ENCODE measurements around the gene SPEN.
"Not testable (repeated sequence)": the region's sequence is repeated elsewhere in the genome, so short reads cannot be mapped to it uniquely, and the experiment has no call there.

SPEN gene

GRCh38 chr1:15835205-15835740, 12.2 kb upstream of the SPEN start:
- Histone ChIP-seq H3K79me2 (ENCODE audit: control insufficient read depth, low read length) (peaks cover 49% of the 10 kb centered on the region), H3K4me2 (ENCODE audit: low read length) (peak overlapping the region; percentile 72), H3K4me3 (ENCODE audit: low read length) (peak overlapping the region; percentile 75), H3K9me2 (replicated peaks; ENCODE audit: control insufficient read depth, low read length) (no peaks in the 10 kb centered on the region), H3F3A (ENCODE audit: control insufficient read depth, insufficient read depth) (peaks cover 34% of the 10 kb centered on the region), H4K20me1 (ENCODE audit: control insufficient read depth, insufficient read depth, low read depth, low read length) (no peaks in the 10 kb centered on the region), H3K27me3 (ENCODE audit: control insufficient read depth, low read length) (no peaks in the 10 kb centered on the region), H3K36me3 (ENCODE audit: control insufficient read depth, low read length) (peaks cover 7% of the 10 kb centered on the region), H3K4me1 (ENCODE audit: control insufficient read depth, low read length) (peaks cover 59% of the 10 kb centered on the region), H3K9me3 (ENCODE audit: control insufficient read depth, insufficient read depth, low read length) (no peaks in the 10 kb centered on the region), H3K27ac (ENCODE audit: low read depth, low read length) (peak overlapping the region; percentile 89)
- TF ChIP-seq EZH2phosphoT487 (IDR thresholded peaks at IDR 0.05; ENCODE audit: borderline replicate concordance, low read length), result no peak
- TF ChIP-seq CTCF (IDR thresholded peaks at IDR 0.05; ENCODE audit: low read depth, low read length, poor library complexity, severe bottlenecking), result no peak

DNA sequence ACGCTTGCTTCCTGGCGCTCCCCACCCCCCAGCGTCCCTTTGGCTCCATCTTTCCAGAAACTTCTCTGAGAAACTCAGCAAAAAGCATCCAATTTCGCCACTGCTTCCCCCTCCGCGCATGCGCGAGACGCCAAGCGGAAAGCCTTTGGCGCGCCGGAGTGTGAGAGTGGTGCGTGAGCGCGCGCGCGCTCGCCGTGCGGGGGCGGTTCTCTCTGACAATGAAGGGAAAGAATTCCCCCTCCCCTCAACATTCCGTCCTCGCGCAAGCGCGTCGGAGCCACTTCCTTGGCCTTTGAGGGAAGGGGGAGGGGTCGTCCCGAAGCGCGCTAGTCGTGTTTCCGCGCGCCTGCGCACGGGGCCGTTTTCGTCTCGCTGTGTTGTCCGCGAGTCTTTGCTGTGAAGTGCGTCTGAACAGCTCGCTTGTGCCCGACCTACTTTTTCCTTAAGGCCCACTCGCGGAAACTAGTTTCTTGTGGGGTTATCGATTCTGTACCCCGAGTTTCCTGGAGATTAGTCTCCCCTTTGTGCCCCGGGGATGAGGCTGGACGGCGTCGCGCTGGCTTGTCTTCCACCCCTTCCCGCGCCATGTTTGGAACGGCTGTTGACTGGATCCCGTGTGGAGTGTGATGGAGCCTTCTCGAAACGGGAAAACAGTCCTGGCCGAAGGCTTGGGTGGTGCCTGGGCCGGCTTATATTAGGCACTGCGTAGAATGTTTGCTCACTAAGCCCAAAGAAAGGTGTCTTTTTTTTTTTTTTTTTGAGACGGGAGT, 11.6 kb upstream of the SPEN start:
- Histone ChIP-seq H3K27me3 (ENCODE audit: control insufficient read depth, low read length) (no peaks in the 10 kb centered on the region), H3F3A (ENCODE audit: control insufficient read depth, insufficient read depth) (peaks cover 30% of the 10 kb centered on the region), H3K4me1 (ENCODE audit: control insufficient read depth, low read length) (peaks cover 55% of the 10 kb centered on the region), H4K20me1 (ENCODE audit: control insufficient read depth, insufficient read depth, low read depth, low read length) (no peaks in the 10 kb centered on the region), H3K9me3 (ENCODE audit: control insufficient read depth, insufficient read depth, low read length) (no peaks in the 10 kb centered on the region), H3K27ac (ENCODE audit: low read depth, low read length) (peak overlapping the region; percentile 89), H3K36me3 (ENCODE audit: control insufficient read depth, low read length) (peaks cover 7% of the 10 kb centered on the region), H3K4me3 (ENCODE audit: low read length) (peak overlapping the region; percentile 75), H3K4me2 (ENCODE audit: low read length) (peak overlapping the region; percentile 90), H3K9me2 (replicated peaks; ENCODE audit: control insufficient read depth, low read length) (no peaks in the 10 kb centered on the region), H3K79me2 (ENCODE audit: control insufficient read depth, low read length) (peaks cover 48% of the 10 kb centered on the region)
- TF ChIP-seq CTCF (IDR thresholded peaks at IDR 0.05; ENCODE audit: low read depth, low read length, poor library complexity, severe bottlenecking) (no peak), EZH2phosphoT487 (IDR thresholded peaks at IDR 0.05; ENCODE audit: borderline replicate concordance, low read length) (no peak)

DNA sequence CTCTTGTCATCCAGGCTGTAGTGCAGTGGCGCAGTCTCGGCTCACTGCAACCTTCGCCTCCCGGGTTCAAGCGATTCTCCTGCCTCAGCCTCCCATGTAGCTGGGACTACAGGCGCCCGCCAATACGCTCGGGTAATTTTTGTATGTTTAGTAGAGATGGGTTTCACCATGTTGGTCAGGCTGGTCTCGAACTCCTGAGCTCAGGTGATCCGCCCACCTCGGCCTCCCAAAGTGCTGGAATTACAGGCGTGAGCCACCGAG, 11.1 kb upstream of the SPEN start:
- H3K4me3 ChIP-seq (ENCODE audit: low read length), result peak overlapping the region; percentile 75
- H3K27ac ChIP-seq (ENCODE audit: low read depth, low read length), result peak overlapping the region; percentile 89
- peaks cover 55% of the 10 kb centered on the region for H3K4me1 ChIP-seq (ENCODE audit: control insufficient read depth, low read length)
- peaks cover 49% of the 10 kb centered on the region for H3K79me2 ChIP-seq (ENCODE audit: control insufficient read depth, low read length)
- H3K9me3 ChIP-seq (ENCODE audit: control insufficient read depth, insufficient read depth, low read length); H3K27me3 ChIP-seq (ENCODE audit: control insufficient read depth, low read length); H3K36me3 ChIP-seq (ENCODE audit: control insufficient read depth, low read length); H4K20me1 ChIP-seq (ENCODE audit: control insufficient read depth, insufficient read depth, low read depth, low read length); H3K9me2 ChIP-seq (replicated peaks; ENCODE audit: control insufficient read depth, low read length): not testable (repeated sequence)
- H3F3A ChIP-seq (ENCODE audit: control insufficient read depth, insufficient read depth), result peaks cover 27% of the 10 kb centered on the region
- H3K4me2 ChIP-seq (ENCODE audit: low read length), result peak overlapping the region; percentile 90

Measured in DOHH2 (cell line).